Endodermal cell (in vitro differentiated cells): Measurements from ENCODE around the gene ZSCAN29. TPM values are rescaled to one million over a fixed set of nuclear protein-coding genes. Genes with fewer than 3 reads are reported as not detected.

Experiments
- DNase-seq: peaks from one replicate; pipeline ENCODE4 v3.0.0-alpha.2; 2017
- H3K27ac ChIP-seq: 2 replicates; pipeline ENCODE4 v1.5.1; 2013; ENCODE audit warnings: mild to moderate bottlenecking, low read depth, low read length, moderate library complexity
- H3K27me3 ChIP-seq: 2 replicates; pipeline ENCODE4 v1.6.1; 2013; ENCODE audit warnings: mild to moderate bottlenecking, low read length, moderate library complexity; ENCODE audit not compliant: insufficient read depth, control insufficient read depth, poor library complexity, severe bottlenecking
- H3K36me3 ChIP-seq: 2 replicates; pipeline ENCODE4 v1.7.0; 2013; ENCODE audit warnings: mild to moderate bottlenecking, low read length, moderate library complexity; ENCODE audit not compliant: control insufficient read depth, insufficient read depth
- H3K4me1 ChIP-seq: one replicate; pipeline ENCODE4 v1.7.0; 2013; ENCODE audit warnings: low read length; ENCODE audit not compliant: control insufficient read depth, insufficient read depth
- H3K4me3 ChIP-seq: 2 replicates; pipeline ENCODE4 v1.5.1; 2013; ENCODE audit warnings: mild to moderate bottlenecking, low read length, moderate library complexity
- H3K9ac ChIP-seq: 2 replicates; pipeline ENCODE4 v1.6.1; 2013; ENCODE audit warnings: mild to moderate bottlenecking, low read length, moderate library complexity; ENCODE audit not compliant: poor library complexity, severe bottlenecking; ENCODE audit errors: extremely low read depth
- H3K9me3 ChIP-seq: 2 replicates; pipeline ENCODE4 v1.6.1; 2013; ENCODE audit warnings: mild to moderate bottlenecking, low read length, moderate library complexity; ENCODE audit not compliant: control insufficient read depth
- H3K27ac Mint-ChIP-seq: 2 replicates; pipeline ENCODE4 v1.8.0; 2020; ENCODE audit warnings: mixed read lengths
- H3K27me3 Mint-ChIP-seq: 2 replicates; pipeline ENCODE4 v1.8.0; 2021; ENCODE audit warnings: mild to moderate bottlenecking, mixed read lengths; ENCODE audit not compliant: insufficient read depth
- H3K36me3 Mint-ChIP-seq: 2 replicates; pipeline ENCODE4 v1.8.0; 2020; ENCODE audit warnings: low read depth, mixed read lengths
- H3K4me1 Mint-ChIP-seq: 2 replicates; pipeline ENCODE4 v1.8.0; 2020; ENCODE audit warnings: mixed read lengths
- H3K4me3 Mint-ChIP-seq: 2 replicates; pipeline ENCODE4 v1.8.0; 2020; ENCODE audit warnings: mild to moderate bottlenecking, moderate library complexity, mixed read lengths
- H3K9me3 Mint-ChIP-seq: 2 replicates; pipeline ENCODE4 v1.8.0; 2020; ENCODE audit warnings: mild to moderate bottlenecking, mixed read lengths
- CTCF ChIP-seq: fragments of 200-600 bp; sonication (generic); conservative IDR thresholded peaks from 2 replicates; pipeline ENCODE4 v1.5.0; 2021; ENCODE audit warnings: antibody characterized with exemption, mild to moderate bottlenecking
- WGBS, 2 experiments: methylation state at CpG; one replicate each; pipeline versions ENCODE4 v1.1.5 to v1.1.7; 2013; ENCODE audit warnings: missing lambda C conversion rate in 2 of 2, mixed read lengths in 1 of 2; ENCODE audit not compliant: insufficient coverage in 1 of 2, insufficient read length in 1 of 2; 5-methylcytosine and 5-hydroxymethylcytosine counted together
- total RNA-seq, 2 donors: library from RNA; stranded (reverse); fragmentation: NEBNext Ultra II Directional in 1 of 2; extraction: Animal tissue kit (Norgen Biotek cat#: 25700) in 1 of 2; gene quantifications; 2 replicates in 1 of 2; 3 replicates in 1 of 2; pipeline ENCODE4 v1.2.1, GENCODE V29; 2021

The ZSCAN29 gene
- total RNA-seq, 2 donors from 2014 or later: 44.3 to 45.1 TPM

GRCh38 chr15:43412096-43412495 lies 41.3 kb upstream of the ZSCAN29 start:
- H3K27ac Mint-ChIP-seq: no peak overlapping the region
- Histone ChIP-seq H3K27ac (no peak overlapping the region), H3K9me3 (no peaks in the 10 kb centered on the region), H3K36me3 (peaks cover 96% of the 10 kb centered on the region), H3K27me3 (no peaks in the 10 kb centered on the region), H3K4me1 (peaks cover 16% of the 10 kb centered on the region), H3K9ac (no peak overlapping the region), H3K4me3 (no peak overlapping the region)
- H3K27me3 Mint-ChIP-seq: no peaks in the 10 kb centered on the region
- no peak overlapping the region for H3K4me3 Mint-ChIP-seq
- TF ChIP-seq CTCF: no peak
- WGBS, 2 experiments: 100% methylated on average over 1 of the region's 1 CpG; no CpG with 5 or more reads in 1 of the 2 experiments
- no peak for DNase-seq
- H3K4me1 Mint-ChIP-seq: peaks cover 10% of the 10 kb centered on the region
- H3K9me3 Mint-ChIP-seq: no peaks in the 10 kb centered on the region
- H3K36me3 Mint-ChIP-seq: peaks cover 85% of the 10 kb centered on the region

DNA sequence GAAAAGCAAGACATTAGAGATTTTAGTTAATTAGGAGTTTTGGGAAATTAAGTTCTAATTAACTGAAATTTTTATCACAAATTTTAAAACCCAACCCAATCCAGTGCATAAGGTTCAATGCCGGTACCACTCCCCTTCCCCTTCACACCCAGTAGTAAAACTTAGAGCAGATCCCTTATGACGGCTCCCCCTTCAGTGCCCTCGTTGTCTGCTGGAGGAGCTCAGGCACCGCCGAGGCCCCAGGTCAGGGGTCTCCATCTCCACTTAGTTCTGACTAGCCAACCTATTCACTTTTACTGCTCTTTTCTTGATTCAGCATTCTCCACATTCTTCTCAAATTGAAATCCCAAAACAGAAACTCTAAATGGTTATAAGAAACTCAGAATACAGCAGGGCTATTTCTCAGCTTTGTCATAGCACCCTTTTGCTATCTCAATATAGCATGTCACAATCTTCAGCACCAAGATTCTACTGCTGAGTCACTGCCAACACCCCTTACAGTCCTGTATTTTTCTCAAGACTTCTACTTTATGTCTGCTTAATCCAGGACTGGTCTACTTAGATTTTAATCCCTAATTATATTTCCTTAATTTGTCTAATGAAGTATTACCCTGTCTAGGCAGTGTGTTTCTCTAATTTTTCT lies 39.9 kb upstream of the ZSCAN29 start:
- H3K36me3 ChIP-seq: peaks cover 95% of the 10 kb centered on the region
- H3K9ac ChIP-seq: no peak overlapping the region
- H3K27ac ChIP-seq: no peak overlapping the region
- H3K27ac Mint-ChIP-seq: peak overlapping the region; percentile 41
- H3K9me3 ChIP-seq: no peaks in the 10 kb centered on the region
- peaks cover 3% of the 10 kb centered on the region for H3K4me1 Mint-ChIP-seq
- H3K36me3 Mint-ChIP-seq: peaks cover 88% of the 10 kb centered on the region
- H3K27me3 ChIP-seq: no peaks in the 10 kb centered on the region
- peaks cover 3% of the 10 kb centered on the region for H3K4me1 ChIP-seq
- no peak for TF ChIP-seq CTCF
- no peak overlapping the region for H3K4me3 ChIP-seq
- WGBS, 2 experiments: 93 to 100% methylated on average over 4 to 5 of the region's 5 CpGs
- no peak for DNase-seq
- no peak overlapping the region for H3K4me3 Mint-ChIP-seq
- H3K27me3 Mint-ChIP-seq: no peaks in the 10 kb centered on the region
- no peaks in the 10 kb centered on the region for H3K9me3 Mint-ChIP-seq

GRCh38 chr15:43408789-43409188 lies 37.9 kb upstream of the ZSCAN29 start:
- Histone ChIP-seq H3K9me3 (no peaks in the 10 kb centered on the region), H3K4me3 (no peak overlapping the region), H3K4me1 (no peaks in the 10 kb centered on the region), H3K9ac (no peak overlapping the region), H3K27ac (no peak overlapping the region), H3K36me3 (peaks cover 95% of the 10 kb centered on the region), H3K27me3 (no peaks in the 10 kb centered on the region)
- WGBS, 2 experiments: 95% methylated on average over 4 of the region's 4 CpGs
- Mint-ChIP-seq H3K36me3 (peaks cover 89% of the 10 kb centered on the region), H3K27me3 (no peaks in the 10 kb centered on the region), H3K27ac (peak overlapping the region; percentile 23), H3K9me3 (no peaks in the 10 kb centered on the region), H3K4me3 (no peak overlapping the region), H3K4me1 (no peaks in the 10 kb centered on the region)
- TF ChIP-seq CTCF: no peak
- DNase-seq: no peak
